ENCODE data around the gene KDM4B. TPM values are rescaled to one million over a fixed set of nuclear protein-coding genes. Genes with fewer than 3 reads are reported as not detected.
A peak's percentile ranks its signal among the peaks of the same experiment; 100 is the strongest.

KDM4B gene
- total RNA-seq, 6 experiments from 2014 or later, result 17.0 to 27.2 (median 20.3) TPM

DNA sequence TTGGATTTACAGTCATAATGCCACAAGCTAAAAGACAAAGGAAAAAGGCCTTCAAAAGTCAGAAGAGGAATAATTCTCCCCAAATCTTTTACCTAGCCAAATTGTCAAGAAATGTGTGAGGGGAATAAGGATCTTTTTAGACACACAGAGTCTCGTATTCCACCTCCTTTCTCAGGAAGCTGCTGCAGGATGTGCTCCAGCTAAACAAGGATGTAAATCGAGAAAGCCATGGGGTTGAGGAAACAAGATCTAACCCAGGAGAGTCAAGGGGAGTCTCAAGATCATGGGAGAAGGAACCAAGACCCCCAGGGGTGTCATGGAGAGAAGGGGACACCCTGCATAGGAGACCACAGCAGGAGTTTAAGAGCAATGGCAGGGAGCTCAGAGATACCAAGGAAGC is 147.4 kb downstream of the KDM4B start:
- Mint-ChIP-seq H3K4me3 (no peak overlapping the region), H3K27ac (no peak overlapping the region), H3K36me3 (ENCODE audit: low read depth) (peaks cover 23% of the 10 kb centered on the region), H3K27me3 (ENCODE audit: insufficient read depth) (peaks cover 11% of the 10 kb centered on the region), H3K9me3 (peaks cover 5% of the 10 kb centered on the region; the same call in 1 of the 2 replicates), H3K4me1 (ENCODE audit: low read depth) (peaks cover 11% of the 10 kb centered on the region)
- TF ChIP-seq CTCF (IDR thresholded peaks at IDR 0.05), result no peak
- no peak for DNase-seq

DNA sequence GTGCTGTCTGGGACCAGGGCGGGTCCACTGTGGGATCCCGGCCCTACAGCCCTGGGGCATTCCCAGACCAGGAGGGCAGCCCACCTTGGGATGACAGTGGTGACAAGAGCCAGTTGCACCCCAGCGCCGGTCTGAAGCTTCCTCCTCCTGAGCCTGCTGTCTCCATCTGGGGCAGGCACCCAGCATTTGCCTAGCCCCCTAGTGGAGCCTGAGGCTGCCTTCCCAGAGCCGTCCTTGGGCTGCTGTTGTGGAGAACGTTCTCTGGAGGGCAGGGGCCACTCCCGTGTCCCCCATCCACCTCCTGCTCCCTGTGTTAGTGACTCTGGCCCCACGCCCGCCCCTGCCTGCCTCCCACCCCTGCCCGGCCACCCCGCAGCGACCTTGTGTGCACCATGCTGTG is 148.5 kb downstream of the KDM4B start:
- Mint-ChIP-seq H3K36me3 (ENCODE audit: low read depth) (peaks cover 22% of the 10 kb centered on the region), H3K4me1 (ENCODE audit: low read depth) (peaks cover 9% of the 10 kb centered on the region), H3K4me3 (no peak overlapping the region), H3K9me3 (peaks cover 5% of the 10 kb centered on the region; the same call in 1 of the 2 replicates), H3K27ac (no peak overlapping the region), H3K27me3 (ENCODE audit: insufficient read depth) (peaks cover 11% of the 10 kb centered on the region)
- TF ChIP-seq CTCF (IDR thresholded peaks at IDR 0.05), result 0 out of 2 replicates have a peak, but pooled peaks have one; percentile 17
- DNase-seq, result no peak

DNA sequence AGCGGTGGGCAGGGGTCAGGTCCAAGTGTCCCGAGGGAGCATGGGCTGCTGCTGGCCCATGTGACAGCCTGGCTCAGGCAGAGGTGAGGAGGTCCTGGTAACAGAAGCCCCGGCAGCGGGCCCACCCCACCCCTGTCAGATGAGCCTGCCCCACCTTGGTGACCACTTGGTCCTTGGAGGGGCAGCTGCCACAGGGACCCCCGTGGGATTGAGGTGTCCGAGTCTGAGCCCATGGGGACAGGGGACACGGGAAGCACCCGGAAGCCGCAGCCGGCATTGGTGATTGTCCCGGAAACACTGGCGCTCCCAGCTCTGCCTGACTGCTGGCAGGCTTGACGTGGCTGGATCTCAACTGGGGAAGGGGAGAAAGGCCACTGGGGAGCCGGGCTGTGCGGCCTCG is 149.1 kb downstream of the KDM4B start:
- Mint-ChIP-seq H3K27me3 (ENCODE audit: insufficient read depth) (peaks cover 11% of the 10 kb centered on the region), H3K27ac (no peak overlapping the region), H3K4me1 (ENCODE audit: low read depth) (peaks cover 3% of the 10 kb centered on the region), H3K4me3 (no peak overlapping the region), H3K9me3 (peaks cover 5% of the 10 kb centered on the region; the same call in 1 of the 2 replicates), H3K36me3 (ENCODE audit: low read depth) (peaks cover 19% of the 10 kb centered on the region)
- no peak for TF ChIP-seq CTCF (IDR thresholded peaks at IDR 0.05)
- no peak for DNase-seq

DNA sequence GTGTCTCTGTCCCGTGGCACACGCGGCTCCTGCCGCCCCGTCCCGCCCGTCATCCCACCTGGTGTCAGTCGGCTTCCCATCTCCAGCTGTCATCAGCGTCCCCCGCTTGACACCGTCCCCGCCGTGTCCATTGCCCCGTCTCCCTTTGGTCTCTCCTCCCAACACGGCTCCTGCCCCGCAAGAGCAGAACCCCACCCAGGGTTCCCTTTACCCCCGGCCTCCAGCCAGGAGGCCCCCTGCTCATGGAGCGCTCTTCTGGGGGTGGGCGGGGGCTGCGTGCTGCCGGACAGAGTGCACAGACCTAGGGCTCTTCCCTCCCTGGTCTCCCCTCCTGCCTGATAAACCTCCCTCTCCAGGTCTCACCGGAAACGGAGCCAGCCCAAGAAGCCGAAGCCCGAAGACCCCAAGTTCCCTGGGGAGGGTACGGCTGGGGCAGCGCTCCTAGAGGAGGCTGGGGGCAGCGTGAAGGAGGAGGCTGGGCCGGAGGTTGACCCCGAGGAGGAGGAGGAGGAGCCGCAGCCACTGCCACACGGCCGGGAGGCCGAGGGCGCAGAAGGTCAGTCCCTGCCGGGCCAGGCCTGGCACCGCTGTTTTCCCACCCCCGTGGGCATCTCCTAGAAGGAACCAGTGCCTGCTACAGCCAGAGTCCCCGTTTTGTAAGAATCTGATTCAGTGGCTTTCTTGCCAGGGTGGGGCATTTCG is 150.5 kb downstream of the KDM4B start:
- peaks cover 5% of the 10 kb centered on the region; the same call in 1 of the 2 replicates for H3K9me3 Mint-ChIP-seq

GRCh38 chr19:5120321-5120720 is 151.4 kb downstream of the KDM4B start:
- Mint-ChIP-seq H3K36me3 (ENCODE audit: low read depth) (peaks cover 19% of the 10 kb centered on the region), H3K27ac (no peak overlapping the region), H3K4me1 (ENCODE audit: low read depth) (no peaks in the 10 kb centered on the region), H3K27me3 (ENCODE audit: insufficient read depth) (peaks cover 11% of the 10 kb centered on the region), H3K4me3 (no peak overlapping the region), H3K9me3 (peaks cover 5% of the 10 kb centered on the region; the same call in 1 of the 2 replicates)
- no peak for DNase-seq
- TF ChIP-seq CTCF (IDR thresholded peaks at IDR 0.05), result no peak

More for the DNA sequence above, 150.5 kb downstream of the KDM4B start:
- Mint-ChIP-seq H3K4me3 (no peak overlapping the region), H3K27me3 (ENCODE audit: insufficient read depth) (peaks cover 11% of the 10 kb centered on the region), H3K27ac (no peak overlapping the region), H3K36me3 (ENCODE audit: low read depth) (peaks cover 19% of the 10 kb centered on the region), H3K4me1 (ENCODE audit: low read depth) (no peaks in the 10 kb centered on the region)
- no peak for TF ChIP-seq CTCF (IDR thresholded peaks at IDR 0.05)
- DNase-seq, result no peak

All from HFFc6 (cell line).